Mammary epithelial cell (primary cell): Measurements from ENCODE around the gene SLC38A3.

Experiments
- CTCF ChIP-seq, 2 donors: IDR thresholded peaks in 1 of 2; conservative IDR thresholded peaks in 1 of 2; 2 replicates each; pipeline ENCODE4 v1.5.1; 2011 to 2012; ENCODE audit warnings: inconsistent platforms in 2 of 2, low read length in 2 of 2, mild to moderate bottlenecking in 2 of 2, control low read depth in 1 of 2, low read depth in 1 of 2; ENCODE audit not compliant: insufficient read depth in 1 of 2; ENCODE audit errors: extremely low read depth in 1 of 2
- EZH2 ChIP-seq: IDR thresholded peaks from 2 replicates; pipeline ENCODE4 v1.6.1; 2012; ENCODE audit warnings: low read length, inconsistent platforms, borderline replicate concordance

GRCh38 chr3:50202353-50203112, 2.5 kb upstream of the SLC38A3 start:
- TF ChIP-seq EZH2 (no peak), CTCF (conservative IDR thresholded peaks at IDR 0.05 in 1 of 2, IDR thresholded peaks at IDR 0.05 in 1 of 2; ENCODE audit: extremely low read depth in 1 of 2, insufficient read depth in 1 of 2, low read depth in 1 of 2, low read length in 2 of 2) (no peak)
